DND-41 (cell line): ENCODE data around the gene ART5.

Source experiments
- ATAC-seq: fragments of 200-7000 bp; cut with Tn5 transposase; 3 replicates; pipeline ENCODE4 v1.9.1; 2021; ENCODE audit warnings: low read depth; ENCODE audit not compliant: insufficient read depth
- DNase-seq: peaks from one replicate; pipeline ENCODE4 v3.0.0-alpha.2; 2020
- H2AFZ ChIP-seq: 2 replicates; pipeline ENCODE4 v1.6.0; 2012; ENCODE audit warnings: low read depth, low read length
- H3K27ac ChIP-seq: 2 replicates; pipeline ENCODE4 v1.5.1; 2012; ENCODE audit warnings: low read length, inconsistent platforms
- H3K27me3 ChIP-seq: fragments of 200-600 bp; sonication (generic); 2 replicates; pipeline ENCODE4 v1.6.0; 2012; ENCODE audit warnings: low read length, mild to moderate bottlenecking, inconsistent platforms; ENCODE audit not compliant: insufficient read depth, poor library complexity
- H3K36me3 ChIP-seq: 2 replicates; pipeline ENCODE4 v1.5.1; 2012; ENCODE audit warnings: low read length, inconsistent platforms; ENCODE audit not compliant: insufficient read depth
- H3K4me1 ChIP-seq: 2 replicates; pipeline ENCODE4 v1.5.1; 2012; ENCODE audit warnings: mild to moderate bottlenecking, low read length; ENCODE audit not compliant: insufficient read depth
- H3K4me2 ChIP-seq: 2 replicates; pipeline ENCODE4 v1.6.0; 2012; ENCODE audit warnings: mild to moderate bottlenecking, moderate library complexity, low read length, inconsistent platforms; ENCODE audit not compliant: insufficient read depth
- H3K4me3 ChIP-seq, 2 experiments: fragments of 200-600 bp in 1 of 2; shearing (Covaris generic) in 1 of 2; 2 replicates each; pipeline ENCODE4 v1.5.1; 2012 to 2016; ENCODE audit warnings: inconsistent platforms in 2 of 2, low read length in 2 of 2, mild to moderate bottlenecking in 2 of 2, low read depth in 1 of 2, moderate library complexity in 1 of 2
- H3K79me2 ChIP-seq: 2 replicates; pipeline ENCODE4 v1.6.0; 2012; ENCODE audit warnings: low read length, inconsistent platforms; ENCODE audit not compliant: insufficient read depth
- H3K9ac ChIP-seq: 2 replicates; pipeline ENCODE4 v1.6.0; 2012; ENCODE audit warnings: low read depth, mild to moderate bottlenecking, inconsistent platforms, low read length, moderate library complexity
- H3K9me3 ChIP-seq: 2 replicates; pipeline ENCODE4 v1.5.1; 2012; ENCODE audit warnings: low read length, moderate library complexity, mild to moderate bottlenecking, inconsistent platforms; ENCODE audit not compliant: insufficient read depth, severe bottlenecking
- H4K20me1 ChIP-seq: 2 replicates; pipeline ENCODE4 v1.6.0; 2012; ENCODE audit warnings: low read length; ENCODE audit not compliant: insufficient read depth
- CTCF ChIP-seq: IDR thresholded peaks from 2 replicates; pipeline ENCODE4 v1.5.1; 2012; ENCODE audit warnings: borderline replicate concordance, low read length, moderate library complexity, mild to moderate bottlenecking; ENCODE audit not compliant: poor library complexity, severe bottlenecking; ENCODE audit errors: extremely low read depth
- EZH2 ChIP-seq: IDR thresholded peaks from 3 replicates; pipeline ENCODE4 v1.6.1; 2012; ENCODE audit warnings: borderline replicate concordance, low read depth, mild to moderate bottlenecking, moderate library complexity, low read length, inconsistent platforms; ENCODE audit not compliant: severe bottlenecking

ART5 gene

GRCh38 chr11:3613998-3614741 lies 27.6 kb downstream of the ART5 start:
- H3K27ac ChIP-seq: no peak overlapping the region
- no peak overlapping the region for H3K4me3 ChIP-seq
- H3K36me3 ChIP-seq: no peaks in the 10 kb centered on the region
- H3K9ac ChIP-seq: no peak overlapping the region
- no peak for ATAC-seq
- no peaks in the 10 kb centered on the region; the same call in 1 of the 2 replicates for H4K20me1 ChIP-seq
- H3K4me1 ChIP-seq: no peaks in the 10 kb centered on the region
- H3K27me3 ChIP-seq: no peaks in the 10 kb centered on the region
- H2AFZ ChIP-seq: no peak overlapping the region
- TF ChIP-seq CTCF: no peak
- no peak for TF ChIP-seq EZH2
- H3K4me2 ChIP-seq: no peak overlapping the region
- H3K79me2 ChIP-seq: no peaks in the 10 kb centered on the region
- H3K9me3 ChIP-seq: no peaks in the 10 kb centered on the region
- no peak for DNase-seq

GRCh38 chr11:3611976-3612678 lies 29.7 kb downstream of the ART5 start:
- no peak overlapping the region for H2AFZ ChIP-seq
- no peak overlapping the region for H3K4me3 ChIP-seq
- TF ChIP-seq CTCF (no peak), EZH2 (no peak)
- H4K20me1 ChIP-seq: no peaks in the 10 kb centered on the region; the same call in 1 of the 2 replicates
- H3K9ac ChIP-seq: no peak overlapping the region
- H3K4me1 ChIP-seq: no peaks in the 10 kb centered on the region
- no peaks in the 10 kb centered on the region for H3K36me3 ChIP-seq
- H3K27me3 ChIP-seq: no peaks in the 10 kb centered on the region
- H3K27ac ChIP-seq: no peak overlapping the region
- no peak overlapping the region for H3K4me2 ChIP-seq
- DNase-seq (no peak), ATAC-seq (no peak)
- no peaks in the 10 kb centered on the region for H3K9me3 ChIP-seq
- no peaks in the 10 kb centered on the region for H3K79me2 ChIP-seq

GRCh38 chr11:3610846-3611245 lies 30.9 kb downstream of the ART5 start:
- no peak for ATAC-seq
- Histone ChIP-seq H3K4me3 (no peak overlapping the region), H3K9ac (no peak overlapping the region), H3K9me3 (no peaks in the 10 kb centered on the region), H4K20me1 (no peaks in the 10 kb centered on the region; the same call in 1 of the 2 replicates), H3K27me3 (no peaks in the 10 kb centered on the region), H2AFZ (no peak overlapping the region), H3K4me1 (no peaks in the 10 kb centered on the region), H3K27ac (no peak overlapping the region), H3K36me3 (no peaks in the 10 kb centered on the region), H3K4me2 (no peak overlapping the region), H3K79me2 (no peaks in the 10 kb centered on the region)
- TF ChIP-seq EZH2: no peak
- no peak for TF ChIP-seq CTCF
- no peak for DNase-seq
